Measurements from ENCODE around the gene KLHDC7A.

Gene KLHDC7A

GRCh38 chr1:18527514-18527913, 46.8 kb downstream of the KLHDC7A start:
- DNase-seq (ENCODE audit: insufficient read length, low spot score) (no peak), FAIRE-seq (no peak)
- TF ChIP-seq, protein P1, sequence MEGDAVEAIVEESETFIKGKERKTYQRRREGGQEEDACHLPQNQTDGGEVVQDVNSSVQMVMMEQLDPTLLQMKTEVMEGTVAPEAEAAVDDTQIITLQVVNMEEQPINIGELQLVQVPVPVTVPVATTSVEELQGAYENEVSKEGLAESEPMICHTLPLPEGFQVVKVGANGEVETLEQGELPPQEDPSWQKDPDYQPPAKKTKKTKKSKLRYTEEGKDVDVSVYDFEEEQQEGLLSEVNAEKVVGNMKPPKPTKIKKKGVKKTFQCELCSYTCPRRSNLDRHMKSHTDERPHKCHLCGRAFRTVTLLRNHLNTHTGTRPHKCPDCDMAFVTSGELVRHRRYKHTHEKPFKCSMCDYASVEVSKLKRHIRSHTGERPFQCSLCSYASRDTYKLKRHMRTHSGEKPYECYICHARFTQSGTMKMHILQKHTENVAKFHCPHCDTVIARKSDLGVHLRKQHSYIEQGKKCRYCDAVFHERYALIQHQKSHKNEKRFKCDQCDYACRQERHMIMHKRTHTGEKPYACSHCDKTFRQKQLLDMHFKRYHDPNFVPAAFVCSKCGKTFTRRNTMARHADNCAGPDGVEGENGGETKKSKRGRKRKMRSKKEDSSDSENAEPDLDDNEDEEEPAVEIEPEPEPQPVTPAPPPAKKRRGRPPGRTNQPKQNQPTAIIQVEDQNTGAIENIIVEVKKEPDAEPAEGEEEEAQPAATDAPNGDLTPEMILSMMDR (IDR thresholded peaks at IDR 0.05; ENCODE audit: insufficient read depth, missing control alignments) = no peak

GRCh38 chr1:18527921-18528320, 47.2 kb downstream of the KLHDC7A start:
- TF ChIP-seq, protein P1 (IDR thresholded peaks at IDR 0.05; ENCODE audit: insufficient read depth, missing control alignments) = no peak
- no peak for FAIRE-seq
- DNase-seq (ENCODE audit: insufficient read length, low spot score) = no peak

DNA sequence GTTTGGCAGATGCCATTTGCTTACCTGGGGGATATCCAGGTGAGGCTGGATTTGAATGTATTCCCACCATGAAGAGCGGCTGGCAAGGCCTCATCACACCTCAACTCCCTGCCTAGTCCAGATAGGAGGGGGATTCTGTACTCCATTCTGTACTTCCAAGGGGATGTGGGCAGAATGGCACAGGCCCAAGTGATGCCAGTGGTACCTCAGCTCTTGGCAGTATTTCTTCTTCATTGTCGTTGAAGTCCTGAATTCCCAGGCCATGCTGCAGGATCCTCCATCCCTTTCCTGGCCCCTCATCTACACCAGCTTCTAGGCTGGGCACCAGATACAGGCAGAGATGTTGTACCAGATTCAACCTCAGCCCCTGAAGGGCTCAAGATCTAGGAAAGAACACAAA, 47.9 kb downstream of the KLHDC7A start:
- no peak for DNase-seq (ENCODE audit: insufficient read length, low spot score)
- FAIRE-seq = no peak
- TF ChIP-seq, protein P1 (IDR thresholded peaks at IDR 0.05; ENCODE audit: insufficient read depth, missing control alignments) = no peak

DNA sequence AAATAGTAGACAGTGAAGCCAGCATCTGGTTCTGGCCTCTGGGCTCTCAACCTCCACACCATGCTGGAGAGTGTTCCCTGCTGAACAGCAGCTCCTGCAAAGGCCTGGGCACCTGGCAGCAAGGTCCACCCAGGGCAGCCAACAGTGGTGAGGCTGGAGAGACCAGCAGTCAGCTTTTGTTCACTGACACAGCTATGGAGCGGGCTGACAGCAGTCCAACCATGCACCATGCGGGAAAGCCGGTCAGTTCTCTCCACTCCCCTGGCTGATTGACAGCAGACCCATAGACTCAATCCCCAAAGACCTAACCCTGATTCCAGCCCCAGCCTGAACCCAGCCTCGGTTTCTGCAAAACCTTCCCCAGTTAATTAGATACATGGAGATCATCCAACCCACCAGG, 49.0 kb downstream of the KLHDC7A start:
- FAIRE-seq (no peak), DNase-seq (ENCODE audit: insufficient read length, low spot score) (no peak)
- TF ChIP-seq, protein P1 (IDR thresholded peaks at IDR 0.05; ENCODE audit: insufficient read depth, missing control alignments) = no peak

DNA sequence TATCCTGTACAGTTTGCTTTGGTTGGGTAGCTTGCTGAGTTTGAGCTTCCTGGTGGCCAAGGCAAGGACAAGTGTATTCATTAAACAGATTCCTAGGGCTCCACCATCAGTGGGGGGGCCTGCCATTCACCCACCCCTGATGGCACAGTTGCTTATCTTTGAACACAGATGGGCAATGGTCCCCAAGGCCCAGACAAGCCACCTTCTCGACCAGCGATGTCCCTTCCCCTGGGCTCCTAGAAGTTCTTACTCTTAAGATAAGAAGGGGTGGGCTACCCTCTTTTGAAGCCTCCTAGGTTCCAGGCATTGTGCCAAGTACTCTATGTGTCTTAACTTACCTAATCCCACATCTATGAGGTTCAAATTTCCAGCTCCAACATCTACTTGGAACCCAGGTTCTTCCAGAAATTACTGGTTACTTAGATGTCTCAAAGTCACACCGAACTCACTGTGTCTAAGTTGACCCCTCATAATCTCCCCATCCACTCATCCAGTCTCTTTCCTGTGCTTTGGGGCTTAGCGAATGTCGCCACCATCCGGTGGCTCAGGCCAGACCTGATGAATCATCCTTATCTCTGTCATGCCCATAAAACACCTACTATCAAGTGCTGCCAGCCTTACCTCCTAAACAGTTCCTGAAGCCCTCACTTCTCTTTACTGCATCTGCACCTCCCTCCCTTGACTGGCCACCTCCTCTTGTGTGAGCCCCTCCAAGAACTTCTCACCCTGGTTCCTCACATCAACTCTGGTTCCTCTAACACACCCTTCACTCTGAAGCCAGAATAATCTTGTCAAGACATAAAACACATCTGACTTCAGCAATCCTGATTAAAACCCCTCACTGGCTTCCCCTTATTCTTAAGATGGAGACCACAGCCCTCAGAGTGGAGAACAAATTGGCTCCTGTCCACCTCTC, 50.1 kb downstream of the KLHDC7A start:
- TF ChIP-seq, protein P1 (IDR thresholded peaks at IDR 0.05; ENCODE audit: insufficient read depth, missing control alignments) = no peak
- DNase-seq (ENCODE audit: insufficient read length, low spot score) (no peak), FAIRE-seq (no peak)

GRCh38 chr1:18531503-18531845, 50.7 kb downstream of the KLHDC7A start:
- TF ChIP-seq, protein P1 (IDR thresholded peaks at IDR 0.05; ENCODE audit: insufficient read depth, missing control alignments) = no peak
- FAIRE-seq = no peak

More at GRCh38 chr1:18531503-18531845, 50.7 kb downstream of the KLHDC7A start:
- DNase-seq (ENCODE audit: insufficient read length, low spot score) = no peak
